ENCODE results near the gene PPHLN1.
"Not testable (repeated sequence)": the region's sequence is repeated elsewhere in the genome, so short reads cannot be mapped to it uniquely, and the experiment has no call there.

The PPHLN1 gene

DNA sequence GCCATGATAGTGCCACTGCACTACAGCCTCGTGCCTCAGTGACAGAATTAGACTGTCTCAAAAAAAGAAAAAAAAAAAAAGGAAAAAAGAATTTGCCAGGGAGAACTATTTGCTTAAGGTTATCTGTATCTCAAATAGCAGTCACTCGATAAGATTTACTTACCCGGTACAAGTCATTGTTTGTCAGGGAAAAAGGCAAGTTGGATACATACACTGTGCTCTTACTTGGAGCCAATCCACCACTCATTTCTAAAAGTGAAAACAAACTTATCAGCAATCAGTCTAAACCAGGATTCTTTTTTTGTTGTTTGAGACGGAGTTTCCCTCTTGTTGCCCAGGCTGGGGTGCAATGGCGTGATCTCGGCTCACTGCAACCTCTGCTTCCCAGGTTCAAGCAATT lies 2.1 kb upstream of the PPHLN1 start:
- no peak for DNase-seq (ENCODE audit: low spot score)

DNA sequence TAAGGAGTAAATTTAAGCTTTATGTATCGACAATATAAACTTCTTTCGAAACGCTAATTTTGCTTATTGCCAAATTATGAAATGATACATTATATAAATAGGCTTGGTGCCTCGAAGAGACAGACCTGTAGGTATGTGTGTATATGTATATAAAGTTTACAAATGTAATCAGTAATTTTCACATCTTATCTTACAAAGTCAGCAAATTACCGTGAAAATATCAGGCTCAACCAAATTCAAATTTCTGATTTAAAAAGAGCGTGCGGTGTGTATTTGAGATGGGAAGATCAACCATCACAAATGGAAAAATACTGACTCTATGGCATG lies 678 bp upstream of the PPHLN1 start:
- DNase-seq (ENCODE audit: low spot score): no peak

DNA sequence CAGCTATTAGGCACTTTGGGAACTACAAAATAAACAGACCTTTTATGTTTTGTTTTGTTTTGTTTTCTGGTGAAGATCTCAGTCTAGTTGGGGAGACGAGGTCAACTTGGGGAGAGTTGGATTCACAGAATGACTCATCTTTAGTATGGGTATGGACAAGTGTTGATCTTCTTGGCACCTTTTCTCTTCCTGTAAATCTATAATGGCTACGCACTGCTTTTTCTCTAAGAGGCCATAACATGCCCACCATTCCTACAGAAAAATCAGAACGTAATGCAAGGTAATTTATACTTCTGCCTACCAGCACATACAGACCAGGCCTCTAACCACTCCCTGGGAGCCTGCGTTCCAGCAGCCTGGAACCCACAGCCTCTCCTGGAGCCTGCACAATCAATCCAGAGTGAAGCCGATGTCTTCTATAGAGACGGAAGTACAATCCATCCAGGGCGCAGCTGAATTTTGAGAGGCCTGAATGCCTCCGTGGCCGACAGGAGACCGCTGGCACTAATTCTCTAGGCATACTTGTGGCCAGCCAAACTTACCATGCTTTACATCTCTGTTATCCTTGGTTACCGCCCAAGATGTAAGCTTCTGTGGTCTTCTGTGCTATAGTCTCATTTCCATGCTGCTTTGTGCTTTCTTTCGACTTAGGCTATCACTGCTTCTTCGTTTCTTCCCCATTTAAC lies 717 bp downstream of the PPHLN1 start:
- DNase-seq (ENCODE audit: low spot score): no peak

DNA sequence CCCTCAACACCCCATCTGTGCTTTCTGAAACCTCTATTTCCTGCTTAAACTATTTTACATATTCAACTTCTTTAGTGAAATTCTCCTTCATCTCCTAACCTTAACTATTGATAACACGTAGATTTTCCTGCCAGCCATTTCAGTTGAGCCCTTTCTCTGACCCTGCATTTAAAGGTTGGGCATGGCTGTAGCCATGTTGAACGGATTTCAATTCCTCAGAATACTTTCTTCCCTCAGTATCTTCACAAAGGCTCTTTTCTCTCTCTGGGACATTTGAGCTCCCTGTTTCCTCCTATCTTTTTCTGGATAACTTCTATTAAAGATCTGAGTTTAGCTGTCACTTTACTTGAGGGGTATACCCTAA lies 1.2 kb downstream of the PPHLN1 start:
- no peak for DNase-seq (ENCODE audit: low spot score)

DNA sequence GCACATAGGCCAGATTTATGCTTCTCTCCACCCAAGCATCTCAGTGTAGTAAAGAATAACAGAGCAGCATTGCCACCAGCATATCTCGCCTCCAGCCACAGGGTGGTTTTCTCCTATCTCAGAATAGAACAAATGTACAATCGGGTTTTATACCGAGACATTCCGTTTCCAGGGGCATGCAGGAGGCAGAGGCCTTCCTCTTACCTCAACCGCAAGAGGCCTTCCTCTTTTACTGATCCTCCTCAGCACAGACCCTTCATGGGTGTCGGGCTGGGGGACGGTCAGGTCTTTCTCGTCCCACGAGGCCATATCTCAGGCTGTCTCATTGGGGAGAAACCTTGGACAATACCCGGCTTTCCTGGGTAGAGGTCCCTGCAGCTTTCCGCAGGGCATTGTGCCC lies 4.1 kb downstream of the PPHLN1 start:
- DNase-seq (ENCODE audit: low spot score): not testable (repeated sequence)

DNA sequence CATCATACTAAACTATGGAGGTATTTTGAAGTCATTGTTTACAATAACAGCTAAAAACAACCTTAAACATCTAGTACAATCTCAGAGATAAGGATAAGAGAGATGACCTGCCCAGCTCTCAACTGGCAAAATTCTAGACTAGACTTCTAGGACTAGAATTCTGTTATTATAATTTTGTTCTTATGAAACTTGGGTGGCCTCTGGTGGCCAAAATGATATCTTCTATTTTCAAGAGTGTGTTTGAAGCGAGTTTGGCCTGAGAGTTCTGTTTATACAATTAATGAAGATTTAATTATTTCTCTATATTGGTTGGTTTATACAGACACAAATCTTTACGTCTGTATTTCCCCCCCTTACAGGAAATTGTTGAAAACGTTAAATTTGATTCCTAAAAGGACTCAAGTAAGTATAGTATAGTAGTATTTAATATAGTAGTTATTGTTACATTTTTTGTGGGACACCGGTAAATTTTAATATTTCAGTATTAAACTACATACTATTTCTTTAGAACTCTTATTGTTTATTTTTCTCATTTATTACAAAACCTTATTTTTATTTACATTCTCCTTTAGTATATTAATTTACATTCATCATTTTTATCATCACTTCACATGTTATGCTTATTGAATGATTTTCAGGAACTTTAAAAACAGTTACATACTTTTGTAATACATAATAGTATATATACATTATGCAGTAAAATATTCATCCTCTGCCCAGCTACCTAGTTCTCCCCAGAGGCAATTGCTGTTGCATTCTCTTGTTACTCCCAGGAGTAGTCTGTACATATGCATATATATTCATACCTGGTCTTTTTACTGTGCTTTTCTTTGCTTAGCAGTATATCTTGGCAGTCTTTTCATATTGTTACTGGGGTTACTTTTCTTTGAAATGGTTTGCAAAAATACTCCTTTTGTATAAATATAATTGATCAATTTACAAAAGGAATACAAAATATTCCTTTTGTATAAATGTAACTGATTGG lies 6.6 kb downstream of the PPHLN1 start:
- DNase-seq (ENCODE audit: low spot score): peak; percentile 35

DNA sequence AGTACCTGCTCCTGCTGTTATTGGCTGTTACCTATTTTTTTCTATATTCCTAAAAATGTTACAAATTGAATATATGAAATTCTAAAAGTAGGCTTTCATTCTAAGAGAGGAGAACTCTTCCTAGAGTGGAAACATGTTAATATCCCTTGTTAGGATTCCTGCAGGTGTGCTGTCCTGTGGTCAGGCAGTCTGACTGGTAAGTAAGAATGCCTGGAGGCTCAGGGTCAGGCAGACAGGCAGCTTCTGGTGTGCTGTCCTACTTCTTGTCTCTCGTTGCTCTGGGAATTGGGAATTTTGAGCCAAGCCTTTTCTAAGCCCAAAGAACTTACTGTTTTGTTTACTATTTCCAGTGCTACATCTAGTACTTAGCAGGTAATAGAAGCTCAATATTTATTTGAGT lies 10.3 kb downstream of the PPHLN1 start:
- no peak for DNase-seq (ENCODE audit: low spot score)

DNA sequence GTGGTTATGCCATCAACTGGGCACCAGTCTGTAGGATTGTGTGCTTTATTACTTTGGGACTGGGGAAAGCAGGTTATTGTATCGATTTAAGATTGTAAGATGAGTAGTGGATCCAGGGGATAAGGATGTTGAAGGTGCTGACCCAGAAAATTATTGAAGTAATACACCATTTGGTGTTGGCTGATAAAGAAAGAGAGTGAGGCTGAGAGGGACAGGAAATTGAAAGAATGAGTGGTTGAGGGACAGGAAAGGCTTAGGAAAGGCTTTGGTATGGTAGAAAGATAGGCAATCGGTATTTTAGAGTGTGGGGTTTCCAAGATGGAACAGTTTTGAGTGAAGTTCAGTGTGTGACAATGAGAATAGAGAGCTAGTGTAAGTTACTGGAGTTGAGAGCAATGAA lies 12.3 kb downstream of the PPHLN1 start:
- no peak for DNase-seq (ENCODE audit: low spot score)

DNA sequence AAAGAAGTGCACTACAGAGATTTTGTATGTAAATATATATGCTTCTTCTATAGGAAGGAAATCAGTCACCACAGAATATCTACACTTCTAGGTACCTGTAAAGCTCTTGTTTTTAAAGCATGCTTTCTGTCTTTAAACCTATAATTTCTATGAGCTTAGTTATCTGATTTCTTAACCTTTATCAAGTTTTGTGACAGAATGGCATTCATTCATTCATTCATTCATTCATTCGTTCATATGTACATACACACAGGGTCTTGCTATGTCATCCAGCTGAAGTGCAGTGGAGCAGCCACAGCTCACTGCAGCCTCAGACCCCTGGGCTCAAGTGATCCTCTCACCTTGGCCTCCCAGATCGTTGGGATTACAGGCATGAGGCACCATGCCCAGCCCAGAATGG lies 16.1 kb downstream of the PPHLN1 start:
- no peak for DNase-seq (ENCODE audit: low spot score)

DNA sequence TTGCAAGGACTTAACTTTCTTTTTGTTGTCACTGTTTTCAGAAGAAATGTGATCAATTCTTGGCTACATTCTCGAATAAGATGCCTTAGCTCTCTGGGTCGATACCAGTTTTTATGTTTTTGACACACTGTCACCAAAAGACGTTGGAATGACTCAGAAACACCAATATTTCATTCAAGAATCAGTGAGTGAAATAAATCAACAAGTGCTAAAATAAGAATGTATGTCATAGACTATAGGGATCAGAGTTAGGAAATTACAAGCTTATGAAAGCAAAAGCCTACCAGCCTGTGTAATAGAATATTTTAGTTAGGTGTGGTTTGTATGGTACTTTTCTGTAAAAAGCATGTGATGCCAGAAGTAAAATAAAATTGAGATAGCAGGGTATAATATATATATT lies 17.8 kb downstream of the PPHLN1 start:
- DNase-seq (ENCODE audit: low spot score): no peak

DNA sequence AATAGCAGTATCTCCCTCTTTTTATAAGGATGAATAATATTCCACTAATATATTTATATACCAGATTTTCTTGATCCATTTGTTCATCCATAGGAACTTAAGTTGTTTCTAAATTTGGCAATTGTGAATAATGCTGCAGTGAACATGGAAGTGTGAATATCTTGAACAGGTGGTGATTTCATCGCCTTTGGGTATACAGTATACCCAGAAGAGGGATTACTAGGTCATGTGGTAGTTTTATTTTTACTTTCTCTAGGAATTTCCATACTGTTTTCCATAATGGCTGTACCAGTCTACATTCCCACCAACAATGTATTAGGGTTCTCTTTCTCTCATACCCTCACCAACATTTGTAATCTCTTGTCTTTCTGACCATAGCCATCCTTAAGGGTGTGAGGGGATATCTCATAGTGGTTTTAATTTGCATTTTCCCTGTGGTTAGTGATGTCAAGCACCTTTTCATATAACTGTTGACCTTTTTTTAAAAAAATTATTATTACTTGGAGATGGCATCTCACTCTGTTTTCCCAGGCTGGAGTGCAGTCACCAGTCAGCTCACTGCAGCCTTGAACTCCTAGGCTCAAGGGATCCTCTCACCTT lies 20.5 kb downstream of the PPHLN1 start:
- no peak for DNase-seq (ENCODE audit: low spot score)

DNA sequence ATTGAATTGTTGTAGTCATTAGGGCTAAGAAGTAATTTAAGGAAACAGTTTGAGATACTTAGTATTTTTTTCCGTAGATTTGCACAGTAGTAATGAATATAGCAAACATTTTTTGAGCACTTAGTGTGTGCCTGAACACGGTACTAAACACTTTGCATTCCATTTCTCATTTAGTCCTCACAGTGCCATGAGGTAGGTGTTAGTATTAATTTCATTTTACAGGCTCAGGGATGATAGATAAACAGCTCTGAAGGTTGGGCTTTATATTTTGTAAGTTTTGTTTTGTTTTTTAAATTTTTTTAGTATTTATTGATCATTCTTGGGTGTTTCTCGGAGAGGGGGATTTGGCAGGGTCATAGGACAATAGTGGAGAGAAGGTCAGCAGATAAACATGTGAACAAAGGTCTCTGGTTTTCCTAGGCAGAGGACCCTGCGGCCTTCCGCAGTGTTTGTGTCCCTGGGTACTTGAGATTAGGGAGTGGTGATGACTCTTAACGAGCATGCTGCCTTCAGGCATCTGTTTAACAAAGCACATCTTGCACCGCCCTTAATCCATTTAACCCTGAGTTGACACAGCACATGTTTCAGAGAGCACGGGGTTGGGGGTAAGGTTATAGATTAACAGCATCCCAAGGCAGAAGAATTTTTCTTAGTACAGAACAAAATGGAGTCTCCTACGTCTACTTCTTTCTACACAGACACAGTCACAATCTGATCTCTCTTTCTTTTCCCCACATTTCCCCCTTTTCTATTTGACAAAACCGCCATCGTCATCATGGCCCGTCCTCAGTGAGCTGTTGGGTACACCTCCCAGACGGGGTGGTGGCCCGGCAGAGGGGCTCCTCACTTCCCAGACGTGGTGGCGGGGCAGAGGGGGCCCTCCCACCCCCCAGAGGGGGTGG lies 23.4 kb downstream of the PPHLN1 start:
- DNase-seq (ENCODE audit: low spot score): not testable (repeated sequence)

DNA sequence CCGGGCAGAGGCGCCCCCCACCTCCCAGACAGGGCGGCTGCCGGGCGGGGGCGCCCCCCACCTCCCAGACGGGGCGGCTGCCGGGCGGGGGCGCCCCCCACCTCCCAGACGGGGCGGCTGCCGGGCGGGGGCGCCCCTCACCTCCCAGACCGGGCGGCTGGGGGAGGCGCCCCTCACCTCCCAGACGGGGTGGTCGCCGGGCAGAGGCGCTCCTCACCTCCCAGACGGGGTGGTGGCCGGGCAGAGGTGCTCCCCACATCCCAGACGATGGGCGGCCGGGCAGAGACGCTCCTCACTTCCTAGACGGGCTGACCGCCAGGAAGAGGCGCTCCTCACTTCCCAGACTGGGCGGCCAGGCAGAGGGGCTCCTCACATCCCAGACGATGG lies 24.0 kb downstream of the PPHLN1 start:
- not testable (repeated sequence) for DNase-seq (ENCODE audit: low spot score)

DNA sequence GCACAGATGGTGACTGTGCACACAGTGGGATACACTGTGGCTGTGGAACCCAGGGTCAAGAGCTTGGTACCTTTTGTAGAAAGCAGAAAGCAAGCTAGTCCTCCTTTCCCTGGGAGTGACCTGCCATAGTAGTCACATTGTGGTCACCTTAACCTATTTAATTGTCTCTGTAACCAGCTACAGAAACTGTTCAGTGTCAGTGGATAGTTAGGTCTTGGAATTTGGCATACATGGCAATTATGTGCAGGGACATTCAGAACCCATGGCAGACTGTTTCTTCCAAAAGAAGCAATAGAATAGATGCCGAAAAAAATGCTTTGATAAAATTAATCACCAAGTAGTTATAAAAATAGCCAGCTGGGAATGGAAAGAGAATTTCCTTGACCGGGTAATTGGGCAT lies 30.4 kb downstream of the PPHLN1 start:
- DNase-seq (ENCODE audit: low spot score): no peak

DNA sequence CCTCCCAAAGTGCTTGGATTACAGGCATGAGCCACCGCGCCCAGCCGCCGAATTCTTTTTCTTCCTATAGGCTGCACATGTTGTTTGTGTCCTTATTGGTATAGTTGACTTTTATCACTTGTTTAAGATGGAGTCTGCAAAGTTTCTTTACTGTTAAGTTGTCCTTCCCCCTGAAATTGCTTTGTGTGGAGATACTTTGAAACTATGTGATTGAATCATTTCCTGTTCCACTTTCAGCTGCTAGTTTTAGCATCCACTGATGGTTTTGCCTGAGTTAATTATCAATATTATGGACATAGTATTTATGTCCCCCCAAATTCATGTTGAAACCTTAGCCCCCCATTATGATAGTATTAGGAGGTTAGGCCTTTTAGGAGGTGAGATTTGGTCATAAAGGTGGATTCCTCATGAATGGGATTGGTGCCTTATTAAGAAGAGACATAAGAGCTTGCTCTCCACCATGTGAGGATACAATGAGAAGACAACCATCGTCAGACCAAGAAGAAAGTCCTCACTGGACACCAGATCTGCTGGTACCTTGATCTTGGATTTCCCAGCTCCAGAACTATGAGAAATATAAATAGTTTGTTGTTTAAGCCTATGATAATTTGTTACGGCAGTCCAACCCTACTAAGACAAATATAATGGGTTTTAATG lies 34.9 kb downstream of the PPHLN1 start:
- DNase-seq (ENCODE audit: low spot score): no peak

DNA sequence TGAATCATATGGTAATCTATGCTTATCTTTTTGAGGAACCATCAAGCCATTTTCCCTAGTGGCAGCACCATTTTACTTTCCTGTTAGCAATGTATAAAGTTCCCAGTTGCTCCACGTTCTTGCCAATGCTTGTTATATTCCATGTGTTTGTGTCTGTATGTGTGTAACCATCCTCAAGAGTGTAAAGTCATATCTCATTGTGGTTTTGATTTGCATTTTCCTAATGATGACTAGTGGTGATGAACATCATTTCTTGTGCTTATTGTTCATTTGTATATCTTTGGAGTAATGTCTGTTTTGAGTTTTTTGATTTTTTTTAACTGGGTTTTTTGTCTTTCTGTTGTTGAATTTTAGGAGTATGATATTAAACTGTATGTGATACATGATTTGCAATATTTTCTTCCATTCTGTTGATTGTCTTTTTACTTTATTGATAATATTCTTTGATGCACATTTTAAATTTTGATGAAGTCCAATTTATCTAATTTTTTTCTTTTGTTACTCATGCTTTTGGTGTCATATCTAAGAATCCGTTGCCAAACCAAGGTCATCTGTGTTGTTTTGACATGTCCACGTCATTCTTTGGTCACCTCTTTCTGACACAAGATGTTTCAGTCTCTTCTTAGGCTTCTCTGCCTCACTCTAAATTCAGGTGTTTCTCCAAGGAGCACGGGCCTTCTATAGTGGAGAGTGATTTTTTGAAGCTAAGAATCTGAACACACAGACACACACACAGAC lies 36.1 kb downstream of the PPHLN1 start:
- no peak for DNase-seq (ENCODE audit: low spot score)

DNA sequence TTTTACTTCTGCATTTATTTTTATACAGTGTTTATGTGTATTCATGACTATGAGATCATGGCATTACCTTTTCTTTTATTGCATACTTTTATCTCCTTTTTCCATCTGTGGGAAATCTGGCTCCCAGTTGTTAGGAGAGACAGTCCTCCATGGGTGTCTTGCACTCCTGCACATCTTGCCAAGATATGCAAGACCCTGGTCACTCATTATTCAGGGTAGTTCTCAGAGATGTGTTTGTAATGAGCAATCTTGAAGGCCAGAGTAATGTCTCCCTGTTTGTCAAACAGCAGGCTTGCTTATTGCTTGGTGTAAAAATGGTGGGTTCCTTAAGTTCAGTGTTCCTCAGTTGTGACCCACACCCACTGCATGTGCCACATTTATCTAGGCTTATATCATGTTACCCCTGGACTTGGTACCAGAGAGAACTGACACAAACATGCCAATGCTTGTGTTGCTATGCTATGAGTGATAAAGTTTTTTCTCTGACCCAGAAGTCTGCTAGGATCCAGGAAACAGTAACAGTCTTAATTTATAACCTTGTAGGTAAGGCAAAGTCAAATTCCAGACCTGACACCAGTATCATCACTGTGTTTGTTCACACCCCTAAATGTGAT lies 36.8 kb downstream of the PPHLN1 start:
- DNase-seq (ENCODE audit: low spot score): no peak

DNA sequence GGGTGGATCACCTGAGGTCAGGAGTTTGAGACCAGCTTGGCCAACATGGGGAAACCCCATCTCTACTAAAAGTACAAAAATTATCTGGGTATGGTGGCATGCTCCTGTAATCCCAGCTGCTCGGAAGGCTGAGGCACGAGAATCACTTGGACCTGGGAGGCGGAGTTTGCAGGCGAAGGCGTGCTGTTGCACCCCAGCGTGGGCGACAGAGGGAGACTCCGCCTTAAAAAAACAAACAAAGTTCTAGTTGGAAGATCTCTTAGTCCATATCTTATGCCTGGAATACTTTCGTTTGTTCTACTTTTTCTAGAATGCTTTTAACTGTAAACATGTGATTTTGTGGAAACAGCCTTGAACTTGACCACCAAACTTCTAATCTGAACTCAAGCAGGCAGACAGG lies 38.7 kb downstream of the PPHLN1 start:
- no peak for DNase-seq (ENCODE audit: low spot score)

DNA sequence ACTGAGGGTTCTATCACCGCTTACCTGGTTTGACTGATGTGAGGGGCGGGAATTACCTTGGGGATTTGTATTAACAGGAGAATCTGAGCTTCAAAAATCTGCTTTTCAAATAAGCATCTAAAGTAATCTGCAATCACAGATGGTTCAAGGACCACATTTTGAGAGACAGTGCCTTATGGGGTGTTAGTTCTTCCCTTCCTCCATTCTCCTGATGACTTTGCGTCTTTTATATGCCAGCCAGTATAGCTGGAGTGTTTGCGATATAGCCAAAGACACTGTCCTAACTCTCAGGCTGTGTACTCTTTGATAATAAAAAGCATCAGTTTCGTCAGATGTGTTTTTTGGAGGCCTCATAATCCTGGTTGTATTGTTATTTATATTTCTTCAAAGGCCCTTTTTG lies 39.5 kb downstream of the PPHLN1 start:
- DNase-seq (ENCODE audit: low spot score): no peak

DNA sequence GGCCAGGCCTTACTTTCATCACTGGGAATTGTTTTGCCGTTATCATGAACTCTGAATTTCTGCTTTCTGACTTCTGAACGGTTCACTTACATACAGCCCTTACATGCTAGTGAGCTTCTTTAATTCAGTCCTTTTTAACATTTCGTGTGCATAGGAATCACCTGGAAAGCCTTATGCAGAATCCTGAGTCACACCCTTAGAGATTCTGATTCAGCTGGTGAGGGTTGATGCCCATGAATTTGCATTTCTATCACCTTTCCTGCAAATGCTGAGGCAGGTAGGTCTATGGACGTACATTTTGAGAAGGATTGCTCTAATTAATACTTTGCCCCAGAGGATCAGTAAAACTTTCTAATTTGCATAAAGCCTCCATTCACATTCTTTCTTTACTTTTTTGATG lies 44.0 kb downstream of the PPHLN1 start:
- DNase-seq (ENCODE audit: low spot score): no peak
